Measurements from ENCODE around the gene GPD2. TPM values are rescaled to one million over a fixed set of nuclear protein-coding genes. Genes with fewer than 3 reads are reported as not detected.

Gene GPD2
- total RNA-seq, 1 experiment from 2014 or later = 32.2 TPM

- peaks cover 34% of the 10 kb centered on the region for H3K4me1 Mint-ChIP-seq
- H3K36me3 Mint-ChIP-seq = no peaks in the 10 kb centered on the region
- DNase-seq (ENCODE audit: low spot score) = no peak
Observed at GRCh38 chr2:156585457-156585856, 149.3 kb downstream of the GPD2 start.

More at GRCh38 chr2:156585457-156585856, 149.3 kb downstream of the GPD2 start:
- Mint-ChIP-seq H3K4me3 (no peak overlapping the region), H3K27me3 (ENCODE audit: low read depth) (no peaks in the 10 kb centered on the region), H3K9me3 (no peaks in the 10 kb centered on the region), H3K27ac (no peak overlapping the region)
- TF ChIP-seq USF2 (CRISPR knock-in tag; IDR thresholded peaks at IDR 0.05) (no peak), ATF6 (CRISPR knock-in tag; IDR thresholded peaks at IDR 0.05) (no peak), TCF7 (CRISPR knock-in tag; IDR thresholded peaks at IDR 0.05; ENCODE audit: low read depth) (no peak), ETV6 (CRISPR knock-in tag; IDR thresholded peaks at IDR 0.05) (no peak), MYBL2 (CRISPR knock-in tag; IDR thresholded peaks at IDR 0.05) (no peak), KAT7 (CRISPR knock-in tag; IDR thresholded peaks at IDR 0.05; ENCODE audit: borderline replicate concordance) (no peak), FOXJ3 (CRISPR knock-in tag; IDR thresholded peaks at IDR 0.05; ENCODE audit: borderline replicate concordance) (no peak), SMAD3 (CRISPR knock-in tag; IDR thresholded peaks at IDR 0.05; ENCODE audit: borderline replicate concordance) (no peak), SOX15 (CRISPR knock-in tag; IDR thresholded peaks at IDR 0.05) (no peak), ZNF281 (CRISPR knock-in tag; IDR thresholded peaks at IDR 0.05) (no peak), USF1 (CRISPR knock-in tag; IDR thresholded peaks at IDR 0.05) (no peak), ZNF138 (CRISPR knock-in tag; conservative IDR thresholded peaks at IDR 0.05) (no peak)
- TF ChIP-seq, protein P1, sequence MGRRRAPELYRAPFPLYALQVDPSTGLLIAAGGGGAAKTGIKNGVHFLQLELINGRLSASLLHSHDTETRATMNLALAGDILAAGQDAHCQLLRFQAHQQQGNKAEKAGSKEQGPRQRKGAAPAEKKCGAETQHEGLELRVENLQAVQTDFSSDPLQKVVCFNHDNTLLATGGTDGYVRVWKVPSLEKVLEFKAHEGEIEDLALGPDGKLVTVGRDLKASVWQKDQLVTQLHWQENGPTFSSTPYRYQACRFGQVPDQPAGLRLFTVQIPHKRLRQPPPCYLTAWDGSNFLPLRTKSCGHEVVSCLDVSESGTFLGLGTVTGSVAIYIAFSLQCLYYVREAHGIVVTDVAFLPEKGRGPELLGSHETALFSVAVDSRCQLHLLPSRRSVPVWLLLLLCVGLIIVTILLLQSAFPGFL (CRISPR knock-in tag; IDR thresholded peaks at IDR 0.05; ENCODE audit: borderline replicate concordance) = no peak
- TF ChIP-seq, protein P2, sequence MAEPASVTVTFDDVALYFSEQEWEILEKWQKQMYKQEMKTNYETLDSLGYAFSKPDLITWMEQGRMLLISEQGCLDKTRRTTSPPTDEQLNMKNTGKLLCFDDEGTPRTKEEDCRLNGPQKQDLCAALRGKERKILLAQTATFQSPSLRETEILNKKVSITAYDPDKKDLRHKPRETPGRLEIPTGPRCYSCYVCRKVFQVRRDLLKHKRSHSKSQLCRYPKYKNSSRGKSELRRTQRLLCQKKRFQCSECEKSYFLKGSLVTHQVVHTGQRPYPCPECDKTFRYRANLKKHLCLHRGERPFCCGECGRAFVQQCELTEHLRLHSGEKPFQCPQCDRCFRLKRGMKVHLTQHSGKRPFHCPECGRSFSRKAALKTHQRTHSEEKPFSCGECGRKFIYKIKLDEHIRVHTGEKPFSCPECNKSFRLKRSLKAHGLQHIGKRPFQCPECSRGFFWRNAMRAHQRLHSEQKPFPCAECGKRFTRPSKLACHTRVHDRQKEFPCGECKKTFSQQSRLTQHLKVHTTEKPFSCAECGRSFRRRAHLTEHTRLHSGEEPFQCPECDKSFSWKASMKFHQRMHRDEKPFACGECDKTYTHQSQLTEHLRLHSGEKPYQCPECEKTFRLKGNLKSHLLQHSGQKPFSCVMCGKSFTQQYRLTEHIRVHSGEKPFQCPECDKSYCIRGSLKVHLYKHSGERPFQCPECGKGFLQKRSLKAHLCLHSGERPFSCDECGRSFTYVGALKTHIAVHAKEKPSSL (CRISPR knock-in tag; conservative IDR thresholded peaks at IDR 0.05) = no peak
- ChIA-PET CTCF (no interaction called here), POLR2A (no interaction called here)
- no peak for ATAC-seq
